Urothelium cell line (cell line): ENCODE measurements around the gene SEH1L.
"Not testable (repeated sequence)": the region's sequence is repeated elsewhere in the genome, so short reads cannot be mapped to it uniquely, and the experiment has no call there.

Source experiments
- DNase-seq: peaks from one replicate; pipeline ENCODE4 v3.0.0; 2011; ENCODE audit warnings: low spot score, mixed read lengths
- FAIRE-seq: peaks from 2 replicates; lab custom pipeline; 2011; peaks lifted over from hg19 to GRCh38; lab: Jason Lieb, UNC

SEH1L gene

GRCh38 chr18:12993439-12993838, 45.6 kb downstream of the SEH1L start:
- no peak for DNase-seq
- FAIRE-seq: no peak

- no peak for DNase-seq
- peak; percentile 79 for FAIRE-seq
These were observed 47.6 kb downstream of the SEH1L start for GRCh38 chr18:12995424-12995823.

- DNase-seq: no peak
- peak; percentile 37 for FAIRE-seq
These were observed 48.2 kb downstream of the SEH1L start for GRCh38 chr18:12995952-12996477.

GRCh38 chr18:12996661-12997292, 49.0 kb downstream of the SEH1L start:
- peak; percentile 96 for FAIRE-seq

GRCh38 chr18:12997330-12997729, 49.5 kb downstream of the SEH1L start:
- FAIRE-seq, DNase-seq: not testable (repeated sequence)

More at GRCh38 chr18:12996661-12997292, 49.0 kb downstream of the SEH1L start:
- no peak for DNase-seq

GRCh38 chr18:12998332-12999060, 50.7 kb downstream of the SEH1L start:
- DNase-seq (no peak), FAIRE-seq (peak; percentile 69)

GRCh38 chr18:13003466-13003896, 55.7 kb downstream of the SEH1L start:
- DNase-seq (peak; percentile 86), FAIRE-seq (no peak)

- no peak for DNase-seq
- FAIRE-seq: no peak
These were observed 56.6 kb downstream of the SEH1L start for GRCh38 chr18:13004396-13004795.

GRCh38 chr18:13005289-13005688, 57.5 kb downstream of the SEH1L start:
- no peak for FAIRE-seq
- DNase-seq: no peak

- peak; percentile 92 for FAIRE-seq
- no peak for DNase-seq
These were observed 58.9 kb downstream of the SEH1L start for GRCh38 chr18:13006531-13007247.

- DNase-seq (no peak), FAIRE-seq (no peak)
These were observed 59.4 kb downstream of the SEH1L start for GRCh38 chr18:13007248-13007560.

GRCh38 chr18:13011719-13012118, 63.9 kb downstream of the SEH1L start:
- FAIRE-seq (no peak), DNase-seq (no peak)

- no peak for DNase-seq
- no peak for FAIRE-seq
These were observed 66.4 kb downstream of the SEH1L start for GRCh38 chr18:13014232-13014631.

GRCh38 chr18:13014818-13015217, 67.0 kb downstream of the SEH1L start:
- FAIRE-seq (peak; percentile 52), DNase-seq (no peak)

- DNase-seq (no peak), FAIRE-seq (no peak)
These were observed 69.5 kb downstream of the SEH1L start for GRCh38 chr18:13017247-13017875.

- FAIRE-seq (no peak), DNase-seq (no peak)
These were observed 70.6 kb downstream of the SEH1L start for GRCh38 chr18:13018374-13018773.

GRCh38 chr18:13019301-13019700, 71.5 kb downstream of the SEH1L start:
- DNase-seq (no peak), FAIRE-seq (no peak)

- DNase-seq (no peak), FAIRE-seq (no peak)
These were observed 74.8 kb downstream of the SEH1L start for GRCh38 chr18:13022644-13023043.

- FAIRE-seq (peak; percentile 30), DNase-seq (no peak)
These were observed 77.4 kb downstream of the SEH1L start for GRCh38 chr18:13025233-13025632.

GRCh38 chr18:13026583-13027270, 78.9 kb downstream of the SEH1L start:
- FAIRE-seq (peak; percentile 66), DNase-seq (no peak)

- no peak for FAIRE-seq
- no peak for DNase-seq
These were observed 81.1 kb downstream of the SEH1L start for GRCh38 chr18:13028869-13029268.
